ENCODE results near the gene SNTG2. TPM values are rescaled to one million over a fixed set of nuclear protein-coding genes. Genes with fewer than 3 reads are reported as not detected.

SNTG2 gene
- total RNA-seq, 4 donors from 2014 or later, result 1.9 to 14.0 (median 6.7) TPM

DNA sequence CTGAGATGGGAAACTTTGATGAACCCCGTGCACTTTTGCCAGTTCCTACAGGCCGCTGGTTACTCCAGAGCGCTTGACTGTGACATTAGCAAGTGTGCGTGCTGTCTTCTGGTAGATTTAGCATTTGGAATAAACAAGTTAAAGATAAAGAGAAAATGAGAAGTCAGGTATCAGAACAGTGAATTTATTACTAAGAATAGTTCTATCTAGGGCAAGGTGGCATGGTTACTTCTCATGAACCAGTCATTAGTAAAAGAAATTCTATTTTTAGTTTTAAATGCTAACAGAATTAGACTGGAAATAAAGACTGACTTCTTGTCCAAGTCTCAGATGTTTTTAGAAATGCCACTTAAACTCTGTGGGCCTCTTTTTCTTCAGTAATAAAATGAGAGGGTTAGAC lies 258.6 kb downstream of the SNTG2 start:
- DNase-seq (ENCODE audit: low spot score) (no peak), ATAC-seq (ENCODE audit: low FRiP score) (no peak)
- TF ChIP-seq, protein P1, sequence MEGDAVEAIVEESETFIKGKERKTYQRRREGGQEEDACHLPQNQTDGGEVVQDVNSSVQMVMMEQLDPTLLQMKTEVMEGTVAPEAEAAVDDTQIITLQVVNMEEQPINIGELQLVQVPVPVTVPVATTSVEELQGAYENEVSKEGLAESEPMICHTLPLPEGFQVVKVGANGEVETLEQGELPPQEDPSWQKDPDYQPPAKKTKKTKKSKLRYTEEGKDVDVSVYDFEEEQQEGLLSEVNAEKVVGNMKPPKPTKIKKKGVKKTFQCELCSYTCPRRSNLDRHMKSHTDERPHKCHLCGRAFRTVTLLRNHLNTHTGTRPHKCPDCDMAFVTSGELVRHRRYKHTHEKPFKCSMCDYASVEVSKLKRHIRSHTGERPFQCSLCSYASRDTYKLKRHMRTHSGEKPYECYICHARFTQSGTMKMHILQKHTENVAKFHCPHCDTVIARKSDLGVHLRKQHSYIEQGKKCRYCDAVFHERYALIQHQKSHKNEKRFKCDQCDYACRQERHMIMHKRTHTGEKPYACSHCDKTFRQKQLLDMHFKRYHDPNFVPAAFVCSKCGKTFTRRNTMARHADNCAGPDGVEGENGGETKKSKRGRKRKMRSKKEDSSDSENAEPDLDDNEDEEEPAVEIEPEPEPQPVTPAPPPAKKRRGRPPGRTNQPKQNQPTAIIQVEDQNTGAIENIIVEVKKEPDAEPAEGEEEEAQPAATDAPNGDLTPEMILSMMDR (IDR thresholded peaks at IDR 0.05), result no peak

DNA sequence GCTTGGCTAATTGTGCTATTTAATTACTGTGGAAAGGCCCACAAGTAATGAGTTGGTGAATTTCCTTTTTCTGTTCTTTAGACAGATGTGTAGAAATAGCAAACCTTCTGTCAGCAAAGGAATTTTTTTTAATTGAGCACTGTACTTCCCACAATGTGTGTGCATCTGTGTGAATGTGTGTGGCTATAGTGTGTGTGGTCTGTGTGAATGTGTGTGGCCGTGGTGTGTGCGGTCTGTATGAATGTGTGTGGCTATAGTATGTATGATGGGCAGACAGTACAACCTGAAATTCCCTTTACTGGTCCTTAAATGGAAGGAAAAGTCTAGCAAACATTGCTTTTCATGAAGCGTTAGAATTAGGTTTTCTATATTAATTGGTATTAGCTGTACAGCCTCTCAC lies 259.1 kb downstream of the SNTG2 start:
- no peak for ATAC-seq (ENCODE audit: low FRiP score)
- TF ChIP-seq, protein P1 (IDR thresholded peaks at IDR 0.05), result no peak
- no peak for DNase-seq (ENCODE audit: low spot score)

DNA sequence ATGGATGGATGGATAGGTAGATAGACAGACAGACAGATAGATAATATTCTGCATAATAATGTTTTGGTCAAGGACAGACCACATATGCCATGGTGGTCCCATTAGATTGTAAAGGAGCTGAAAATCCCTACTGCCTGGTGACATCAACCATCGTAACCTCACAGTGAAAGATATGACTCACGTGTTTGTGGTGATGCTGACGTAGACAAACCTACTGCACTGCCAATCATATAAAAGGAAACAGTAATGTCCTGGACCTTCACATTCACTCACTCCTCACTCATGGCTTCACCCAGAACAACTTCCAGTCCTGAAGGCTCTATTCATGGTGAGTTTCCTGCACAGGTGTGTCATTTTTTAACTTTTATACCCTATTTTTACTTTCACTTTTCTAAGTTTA lies 259.7 kb downstream of the SNTG2 start:
- ATAC-seq (ENCODE audit: low FRiP score) (no peak), DNase-seq (ENCODE audit: low spot score) (no peak)
- TF ChIP-seq, protein P1 (IDR thresholded peaks at IDR 0.05), result no peak

DNA sequence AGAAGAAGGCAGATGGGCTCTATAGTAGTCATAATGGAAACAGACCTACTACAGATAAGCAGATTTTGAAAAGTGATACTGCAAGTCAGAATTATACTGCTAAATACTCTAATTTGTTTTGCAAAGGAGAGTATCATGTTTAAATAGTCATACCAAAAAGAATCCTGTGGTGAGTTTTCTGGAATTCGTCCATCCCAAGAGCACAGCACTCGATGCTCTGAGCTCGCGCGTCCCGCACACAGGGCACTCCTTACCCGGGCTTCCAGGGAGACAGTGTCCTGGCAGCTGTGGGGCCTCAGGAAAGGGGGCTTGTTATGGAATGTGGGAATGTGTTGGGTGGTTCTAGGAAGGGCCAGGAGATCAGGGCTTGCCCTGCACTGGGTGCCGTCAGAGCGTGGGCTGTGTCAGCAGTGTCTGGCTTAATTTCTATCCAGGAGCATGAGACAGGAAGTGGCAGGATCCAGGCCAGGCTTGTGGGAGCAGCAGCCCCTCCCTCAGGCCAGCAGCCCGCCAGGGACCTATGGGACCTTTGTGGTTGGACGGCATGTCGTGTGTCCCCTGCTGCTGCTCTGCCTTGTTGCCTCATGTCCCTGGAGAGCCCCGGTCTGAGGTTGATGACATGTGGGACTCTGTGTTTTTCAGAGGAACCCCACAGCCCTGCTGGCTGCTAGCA lies 269.4 kb downstream of the SNTG2 start:
- TF ChIP-seq, protein P1 (IDR thresholded peaks at IDR 0.05), result no peak
- ATAC-seq (ENCODE audit: low FRiP score), result no peak
- no peak for DNase-seq (ENCODE audit: low spot score)

DNA sequence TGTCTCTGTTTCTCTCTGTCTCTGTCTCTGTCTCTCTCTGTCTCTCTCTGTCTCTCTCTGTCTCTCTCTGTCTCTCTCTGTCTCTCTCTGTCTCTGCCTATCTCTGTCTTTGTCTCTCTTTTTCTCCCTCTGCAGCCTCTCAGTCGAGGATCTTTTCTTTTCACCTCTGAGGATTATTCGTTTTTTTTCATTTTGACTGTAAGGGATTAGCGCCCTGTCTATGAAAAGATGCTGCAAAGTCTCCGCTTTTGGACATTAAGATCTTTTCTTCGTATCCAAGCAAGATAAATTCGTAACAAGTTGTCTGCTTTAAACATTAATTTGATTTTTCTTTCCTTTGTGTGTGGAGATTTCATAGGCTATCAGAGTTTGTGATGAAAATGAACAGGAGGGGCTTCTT lies 271.4 kb downstream of the SNTG2 start:
- ATAC-seq (ENCODE audit: low FRiP score) (no peak), DNase-seq (ENCODE audit: low spot score) (no peak)
- TF ChIP-seq, protein P1 (IDR thresholded peaks at IDR 0.05), result no peak

DNA sequence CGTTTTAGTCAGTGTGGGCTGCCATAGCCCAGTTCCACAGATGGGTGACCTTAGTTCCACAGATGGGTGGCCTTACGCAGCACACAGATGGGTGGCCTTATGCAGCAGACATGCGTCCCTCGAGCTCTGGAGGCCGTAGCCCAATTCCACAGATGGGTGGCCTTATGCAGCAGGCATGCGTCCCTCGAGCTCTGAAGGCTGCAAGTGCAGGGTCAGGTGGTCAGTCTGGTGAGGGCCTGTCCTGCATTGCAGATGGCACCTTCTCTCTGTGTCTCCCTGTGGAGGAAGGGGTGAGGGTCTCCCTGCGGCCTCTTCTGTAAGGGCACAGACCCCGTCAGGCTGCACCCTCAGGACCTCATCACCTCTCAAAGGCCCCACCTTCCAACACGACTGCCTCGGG lies 273.1 kb downstream of the SNTG2 start:
- DNase-seq (ENCODE audit: low spot score) (no peak), ATAC-seq (ENCODE audit: low FRiP score) (no peak)
- TF ChIP-seq, protein P1 (IDR thresholded peaks at IDR 0.05), result no peak

DNA sequence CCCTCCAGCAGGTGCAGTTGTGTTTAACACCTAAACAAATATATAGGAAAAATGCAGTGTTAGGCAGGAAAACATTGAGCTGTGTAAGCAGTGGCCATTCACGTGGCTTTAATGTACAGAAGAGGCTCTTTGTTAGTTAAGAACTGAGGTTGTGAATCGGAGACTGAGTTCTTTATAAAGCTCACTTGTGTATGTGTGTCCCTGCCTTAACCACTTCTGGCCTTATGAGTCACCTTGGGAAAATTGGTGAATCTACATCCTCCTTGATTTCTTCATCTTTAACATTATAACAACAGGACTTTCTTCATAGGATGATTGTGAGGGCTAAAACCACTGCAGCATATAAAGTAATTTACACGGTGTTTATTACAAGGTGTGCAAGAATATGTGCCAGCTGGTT lies 274.3 kb downstream of the SNTG2 start:
- no peak for ATAC-seq (ENCODE audit: low FRiP score)
- TF ChIP-seq, protein P1 (IDR thresholded peaks at IDR 0.05), result no peak
- DNase-seq (ENCODE audit: low spot score), result no peak

All from omental fat pad (tissue), 4 donors.